CD4-positive, alpha-beta T cell treated with Interleukin-15 for 4 hours (primary cell): ENCODE results near the gene SLC38A1.
"Not testable (repeated sequence)": the region's sequence is repeated elsewhere in the genome, so short reads cannot be mapped to it uniquely, and the experiment has no call there.

Experiments used
- DNase-seq: peaks from one replicate; pipeline ENCODE4 v3.0.0-alpha.2; 2020; ENCODE audit warnings: low spot score

Gene SLC38A1

GRCh38 chr12:46206471-46206870, 62.4 kb downstream of the SLC38A1 start:
- DNase-seq = no peak

GRCh38 chr12:46205294-46205693, 63.5 kb downstream of the SLC38A1 start:
- DNase-seq = no peak

GRCh38 chr12:46201284-46201789, 67.5 kb downstream of the SLC38A1 start:
- DNase-seq = no peak

- no peak for DNase-seq
Measured at GRCh38 chr12:46200551-46200950, 68.3 kb downstream of the SLC38A1 start.

- no peak for DNase-seq
Measured at GRCh38 chr12:46198913-46199312, 69.9 kb downstream of the SLC38A1 start.

- DNase-seq = no peak
Measured at GRCh38 chr12:46197883-46198282, 71.0 kb downstream of the SLC38A1 start.

GRCh38 chr12:46190533-46190932, 78.3 kb downstream of the SLC38A1 start:
- not testable (repeated sequence) for DNase-seq

- no peak for DNase-seq
Measured at GRCh38 chr12:46188170-46188569, 80.7 kb downstream of the SLC38A1 start.

GRCh38 chr12:46187023-46187422, 81.8 kb downstream of the SLC38A1 start:
- DNase-seq = no peak

GRCh38 chr12:46186088-46186487, 82.8 kb downstream of the SLC38A1 start:
- DNase-seq = no peak

- DNase-seq = no peak
Measured at GRCh38 chr12:46185686-46186085, 83.2 kb downstream of the SLC38A1 start.

- no peak for DNase-seq
Measured at GRCh38 chr12:46184798-46185595, 83.8 kb downstream of the SLC38A1 start.

- no peak for DNase-seq
Measured at GRCh38 chr12:46183112-46183511, 85.7 kb downstream of the SLC38A1 start.

- DNase-seq = no peak
Measured at GRCh38 chr12:46181465-46181864, 87.4 kb downstream of the SLC38A1 start.

- no peak for DNase-seq
Measured at GRCh38 chr12:46179693-46180452, 89.0 kb downstream of the SLC38A1 start.

- peak; percentile 30 for DNase-seq
Measured at GRCh38 chr12:46177837-46178608, 90.8 kb downstream of the SLC38A1 start.

- DNase-seq = no peak
Measured at GRCh38 chr12:46177025-46177424, 91.8 kb downstream of the SLC38A1 start.

GRCh38 chr12:46174919-46175318, 93.9 kb downstream of the SLC38A1 start:
- no peak for DNase-seq

- no peak for DNase-seq
Measured at GRCh38 chr12:46174061-46174662, 94.7 kb downstream of the SLC38A1 start.

GRCh38 chr12:46168426-46168825, 100.4 kb downstream of the SLC38A1 start:
- no peak for DNase-seq

- DNase-seq = no peak
Measured at GRCh38 chr12:46167412-46167811, 101.4 kb downstream of the SLC38A1 start.

- no peak for DNase-seq
Measured at GRCh38 chr12:46165191-46165590, 103.7 kb downstream of the SLC38A1 start.
